ENCODE data around the gene SUMO1. TPM values are rescaled to one million over a fixed set of nuclear protein-coding genes. Genes with fewer than 3 reads are reported as not detected.

Gene SUMO1
- total and polyA plus RNA-seq, 10 of the 15 experiments (the other 5 are each of a cell fraction or from before 2014, with no cell fraction given) = 105 to 458 (median 199) TPM

GRCh38 chr2:202269585-202269984, 31.2 kb upstream of the SUMO1 start (continued):
- peak; percentile 41; the same call in 1 of the 2 replicates for TF ChIP-seq USF2 (IDR thresholded peaks at IDR 0.05; ENCODE audit: borderline replicate concordance, low read depth, low read length)
- TF ChIP-seq RAD51 (IDR thresholded peaks at IDR 0.05) = peak; percentile 92
- peak; percentile 51; the same call in 1 of the 2 replicates for TF ChIP-seq NKRF (conservative IDR thresholded peaks at IDR 0.05)
- 0 out of 2 replicates have a peak, but pooled peaks have one; percentile 3 for TF ChIP-seq FOXM1 (IDR thresholded peaks at IDR 0.05; ENCODE audit: low read depth, low read length)
- 0 out of 2 replicates have a peak, but pooled peaks have one; percentile 19 for TF ChIP-seq RELB (IDR thresholded peaks at IDR 0.05; ENCODE audit: low read depth)
- TF ChIP-seq RUNX3 (IDR thresholded peaks at IDR 0.05; ENCODE audit: low read length) = peak; percentile 9; the same call in 1 of the 2 replicates
- no peak for TF ChIP-seq CHD1 (IDR thresholded peaks at IDR 0.05; ENCODE audit: low read depth, low read length)
- peak; percentile 73 for TF ChIP-seq MXI1 (IDR thresholded peaks at IDR 0.05; ENCODE audit: low read depth, low read length)
- peak; percentile 67; the same call in 1 of the 2 replicates for TF ChIP-seq ZNF384 (IDR thresholded peaks at IDR 0.05; ENCODE audit: borderline replicate concordance, low read depth, low read length)
